Embryonic facial prominence (tissue), 1 donor: Measurements from ENCODE around the gene CFAP73.
"Not testable (repeated sequence)": the region's sequence is repeated elsewhere in the genome, so short reads cannot be mapped to it uniquely, and the experiment has no call there.

Experiments used
- DNase-seq: peaks from one replicate; pipeline ENCODE4 v3.0.0-alpha.2; 2016; ENCODE audit errors: extremely low spot score

The CFAP73 gene

GRCh38 chr12:113189361-113189760 lies 39.8 kb downstream of the CFAP73 start:
- no peak for DNase-seq

GRCh38 chr12:113190761-113191160 lies 41.2 kb downstream of the CFAP73 start:
- no peak for DNase-seq

GRCh38 chr12:113191227-113191626 lies 41.7 kb downstream of the CFAP73 start:
- DNase-seq = no peak

- no peak for DNase-seq
Observed at GRCh38 chr12:113194971-113195391, 45.5 kb downstream of the CFAP73 start.

- DNase-seq = no peak
Observed at GRCh38 chr12:113195598-113195997, 46.1 kb downstream of the CFAP73 start.

- no peak for DNase-seq
Observed at GRCh38 chr12:113196582-113196981, 47.1 kb downstream of the CFAP73 start.

- no peak for DNase-seq
Observed at GRCh38 chr12:113196990-113197389, 47.5 kb downstream of the CFAP73 start.

- no peak for DNase-seq
Observed at GRCh38 chr12:113197518-113198077, 48.1 kb downstream of the CFAP73 start.

GRCh38 chr12:113198296-113198695 lies 48.8 kb downstream of the CFAP73 start:
- no peak for DNase-seq

GRCh38 chr12:113200021-113200797 lies 50.7 kb downstream of the CFAP73 start:
- DNase-seq = no peak

- no peak for DNase-seq
Observed at GRCh38 chr12:113201187-113202177, 52.0 kb downstream of the CFAP73 start.

- DNase-seq = no peak
Observed at GRCh38 chr12:113202300-113203075, 53.0 kb downstream of the CFAP73 start.

GRCh38 chr12:113203852-113204760 lies 54.6 kb downstream of the CFAP73 start:
- no peak for DNase-seq

GRCh38 chr12:113204804-113205203 lies 55.3 kb downstream of the CFAP73 start:
- no peak for DNase-seq

GRCh38 chr12:113206802-113207201 lies 57.3 kb downstream of the CFAP73 start:
- DNase-seq = not testable (repeated sequence)

- no peak for DNase-seq
Observed at GRCh38 chr12:113207613-113208040, 58.1 kb downstream of the CFAP73 start.

- no peak for DNase-seq
Observed at GRCh38 chr12:113208041-113208934, 58.8 kb downstream of the CFAP73 start.
